ENCODE data around the gene WDR7. TPM values are rescaled to one million over a fixed set of nuclear protein-coding genes. Genes with fewer than 3 reads are reported as not detected.

The WDR7 gene
- total RNA-seq, 2 experiments from 2014 or later: 28.8 to 30.5 TPM

DNA sequence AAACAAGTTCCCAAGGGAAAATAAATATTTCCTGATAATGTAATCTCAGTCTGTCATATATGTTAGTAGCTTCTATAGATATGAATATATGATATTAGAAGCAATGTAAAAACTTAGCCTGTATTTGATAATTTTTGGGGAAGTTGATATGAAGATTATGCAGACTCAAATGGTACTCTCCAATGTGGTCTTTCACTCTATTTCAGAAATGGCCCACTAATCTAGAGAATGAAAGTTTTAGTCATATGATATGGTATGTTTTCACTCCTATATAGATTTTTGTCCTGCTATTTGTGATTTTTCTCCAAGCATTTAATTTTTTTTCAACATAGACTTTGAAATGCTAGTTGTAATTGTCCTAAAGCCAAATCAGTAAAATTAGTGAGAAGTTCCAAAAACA lies 259.1 kb downstream of the WDR7 start:
- Histone ChIP-seq H3K36me3 (ENCODE audit: insufficient read depth, low read length) (no peaks in the 10 kb centered on the region), H3K4me3 (ENCODE audit: low read length) (no peak overlapping the region), H3K9me3 (ENCODE audit: control insufficient read depth in 1 of 2, insufficient read depth in 1 of 2, low read length in 2 of 2) (no peaks in the 10 kb centered on the region), H3K27me3 (ENCODE audit: control insufficient read depth in 1 of 2, insufficient read depth in 2 of 2, low read length in 2 of 2) (no peaks in the 10 kb centered on the region), H3K4me1 (ENCODE audit: insufficient read depth, low read length) (no peaks in the 10 kb centered on the region), H3K27ac (ENCODE audit: low read depth in 1 of 2, low read length in 2 of 2) (no peak overlapping the region)
- Mint-ChIP-seq H3K9me3 (no peaks in the 10 kb centered on the region), H3K27ac (no peak overlapping the region), H3K4me3 (no peak overlapping the region), H3K4me1 (ENCODE audit: low read depth) (no peaks in the 10 kb centered on the region), H3K36me3 (ENCODE audit: low read depth) (peaks cover 24% of the 10 kb centered on the region), H3K27me3 (no peaks in the 10 kb centered on the region)
- DNase-seq (no peak), ATAC-seq (ENCODE audit: poor library complexity) (no peak)
- TF ChIP-seq, protein P1, sequence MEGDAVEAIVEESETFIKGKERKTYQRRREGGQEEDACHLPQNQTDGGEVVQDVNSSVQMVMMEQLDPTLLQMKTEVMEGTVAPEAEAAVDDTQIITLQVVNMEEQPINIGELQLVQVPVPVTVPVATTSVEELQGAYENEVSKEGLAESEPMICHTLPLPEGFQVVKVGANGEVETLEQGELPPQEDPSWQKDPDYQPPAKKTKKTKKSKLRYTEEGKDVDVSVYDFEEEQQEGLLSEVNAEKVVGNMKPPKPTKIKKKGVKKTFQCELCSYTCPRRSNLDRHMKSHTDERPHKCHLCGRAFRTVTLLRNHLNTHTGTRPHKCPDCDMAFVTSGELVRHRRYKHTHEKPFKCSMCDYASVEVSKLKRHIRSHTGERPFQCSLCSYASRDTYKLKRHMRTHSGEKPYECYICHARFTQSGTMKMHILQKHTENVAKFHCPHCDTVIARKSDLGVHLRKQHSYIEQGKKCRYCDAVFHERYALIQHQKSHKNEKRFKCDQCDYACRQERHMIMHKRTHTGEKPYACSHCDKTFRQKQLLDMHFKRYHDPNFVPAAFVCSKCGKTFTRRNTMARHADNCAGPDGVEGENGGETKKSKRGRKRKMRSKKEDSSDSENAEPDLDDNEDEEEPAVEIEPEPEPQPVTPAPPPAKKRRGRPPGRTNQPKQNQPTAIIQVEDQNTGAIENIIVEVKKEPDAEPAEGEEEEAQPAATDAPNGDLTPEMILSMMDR (IDR thresholded peaks at IDR 0.05): no peak
- ChIA-PET POLR2A (no interaction called here), CTCF (no interaction called here)
- intact Hi-C loops (cut with DNase I, micrococcal nuclease): no loop called here

GRCh38 chr18:56910967-56911366 lies 259.8 kb downstream of the WDR7 start:
- no peak overlapping the region for H3K4me3 Mint-ChIP-seq
- H3K36me3 Mint-ChIP-seq (ENCODE audit: low read depth): peaks cover 28% of the 10 kb centered on the region
- intact Hi-C loops (cut with DNase I, micrococcal nuclease): no loop called here
- ATAC-seq (ENCODE audit: poor library complexity) (no peak), DNase-seq (no peak)
- Histone ChIP-seq H3K4me1 (ENCODE audit: insufficient read depth, low read length) (no peaks in the 10 kb centered on the region), H3K27me3 (ENCODE audit: control insufficient read depth in 1 of 2, insufficient read depth in 2 of 2, low read length in 2 of 2) (no peaks in the 10 kb centered on the region), H3K4me3 (ENCODE audit: low read length) (no peak overlapping the region), H3K9me3 (ENCODE audit: control insufficient read depth in 1 of 2, insufficient read depth in 1 of 2, low read length in 2 of 2) (no peaks in the 10 kb centered on the region), H3K27ac (ENCODE audit: low read depth in 1 of 2, low read length in 2 of 2) (no peak overlapping the region), H3K36me3 (ENCODE audit: insufficient read depth, low read length) (no peaks in the 10 kb centered on the region)
- no peaks in the 10 kb centered on the region for H3K4me1 Mint-ChIP-seq (ENCODE audit: low read depth)
- TF ChIP-seq, protein P1 (IDR thresholded peaks at IDR 0.05): no peak
- H3K27ac Mint-ChIP-seq: no peak overlapping the region
- no peaks in the 10 kb centered on the region for H3K27me3 Mint-ChIP-seq
- H3K9me3 Mint-ChIP-seq: no peaks in the 10 kb centered on the region
- ChIA-PET POLR2A (no interaction called here), CTCF (no interaction called here)

GRCh38 chr18:56913941-56914340 lies 262.8 kb downstream of the WDR7 start:
- Histone ChIP-seq H3K4me1 (ENCODE audit: insufficient read depth, low read length) (no peaks in the 10 kb centered on the region), H3K36me3 (ENCODE audit: insufficient read depth, low read length) (no peaks in the 10 kb centered on the region), H3K27me3 (ENCODE audit: control insufficient read depth in 1 of 2, insufficient read depth in 2 of 2, low read length in 2 of 2) (no peaks in the 10 kb centered on the region), H3K9me3 (ENCODE audit: control insufficient read depth in 1 of 2, insufficient read depth in 1 of 2, low read length in 2 of 2) (no peaks in the 10 kb centered on the region), H3K4me3 (ENCODE audit: low read length) (no peak overlapping the region), H3K27ac (ENCODE audit: low read depth in 1 of 2, low read length in 2 of 2) (no peak overlapping the region)
- Mint-ChIP-seq H3K4me1 (ENCODE audit: low read depth) (no peaks in the 10 kb centered on the region), H3K4me3 (no peak overlapping the region), H3K27ac (no peak overlapping the region), H3K9me3 (no peaks in the 10 kb centered on the region), H3K27me3 (no peaks in the 10 kb centered on the region), H3K36me3 (ENCODE audit: low read depth) (peaks cover 23% of the 10 kb centered on the region)
- intact Hi-C loops (cut with DNase I, micrococcal nuclease): no loop called here
- ATAC-seq (ENCODE audit: poor library complexity) (no peak), DNase-seq (no peak)
- TF ChIP-seq, protein P1 (IDR thresholded peaks at IDR 0.05): no peak
- POLR2A ChIA-PET: no interaction called here
- CTCF ChIA-PET: no interaction called here
